Lung (tissue), 12 donors: Measurements from ENCODE around the gene DIAPH1. TPM values are rescaled to one million over a fixed set of nuclear protein-coding genes. Genes with fewer than 3 reads are reported as not detected.

ENCODE experiments used
- ATAC-seq: fragments of 200-7000 bp; cut with Tn5 transposase; one replicate; pipeline ENCODE4 v1.9.1; 2020; ENCODE audit warnings: moderate number of reproducible peaks; ENCODE audit not compliant: insufficient read depth, low FRiP score
- DNase-seq, 3 donors: peaks; one replicate each; pipeline ENCODE4 v3.0.0-alpha.2; 2013 to 2017
- H3K27ac ChIP-seq, 2 donors: one replicate each; pipeline ENCODE4 v1.5.1; 2013; ENCODE audit warnings: mild to moderate bottlenecking in 2 of 2, moderate library complexity in 2 of 2, control low read depth in 1 of 2, inconsistent platforms in 1 of 2, low read depth in 1 of 2, low read length in 1 of 2
- H3K27me3 ChIP-seq, 3 donors: one replicate each; pipeline ENCODE4 v1.5.1; 2013; ENCODE audit warnings: low read length in 2 of 3; ENCODE audit not compliant: control insufficient read depth in 3 of 3, insufficient read depth in 3 of 3
- H3K36me3 ChIP-seq, 4 donors: one replicate each; pipeline ENCODE4 v1.5.1; 2013; ENCODE audit warnings: low read length in 4 of 4, mild to moderate bottlenecking in 1 of 4, moderate library complexity in 1 of 4; ENCODE audit not compliant: control insufficient read depth in 4 of 4, insufficient read depth in 4 of 4
- H3K4me1 ChIP-seq, 5 donors: one replicate each; pipeline ENCODE4 v1.5.1; 2013; ENCODE audit warnings: low read length in 5 of 5, mild to moderate bottlenecking in 2 of 5, moderate library complexity in 1 of 5; ENCODE audit not compliant: control insufficient read depth in 5 of 5, insufficient read depth in 5 of 5
- H3K4me3 ChIP-seq: one replicate; pipeline ENCODE4 v1.5.1; 2013; ENCODE audit warnings: mild to moderate bottlenecking, control low read depth, moderate library complexity
- H3K9ac ChIP-seq, 2 donors: one replicate each; pipeline ENCODE4 v1.5.1; 2013; ENCODE audit warnings: low read length in 2 of 2, control low read depth in 1 of 2; ENCODE audit not compliant: insufficient read depth in 1 of 2
- H3K9me3 ChIP-seq, 4 donors: one replicate each; pipeline ENCODE4 v1.5.1; 2013; ENCODE audit warnings: low read length in 3 of 4, mild to moderate bottlenecking in 1 of 4, moderate library complexity in 1 of 4; ENCODE audit not compliant: control insufficient read depth in 4 of 4, insufficient read depth in 3 of 4
- CTCF ChIP-seq: IDR thresholded peaks from 2 replicates; pipeline ENCODE4 v1.5.1; 2012; ENCODE audit warnings: mild to moderate bottlenecking; ENCODE audit errors: control extremely low read depth, extremely low read depth
- WGBS, 2 donors: extraction: QIAGEN DNeasy Blood & Tissue Kit; methylation state at CpG; one replicate each; pipeline ENCODE4 v1.1.7; 2013; 5-methylcytosine and 5-hydroxymethylcytosine counted together
- polyA plus RNA-seq, 2 donors: library from polyadenylated mRNA; stranded (reverse); fragments of 200-250 nt; gene quantifications; one replicate each; pipeline ENCODE4 v1.2.1, GENCODE V29; 2013
- total RNA-seq, 2 donors: library from RNA; depleted of rRNA in 1 of 2; stranded (reverse); fragments of >200 nt in 1 of 2; gene quantifications; one replicate each; pipeline ENCODE4 v1.2.1, GENCODE V29; 2014 to 2021
- donor health status: control.
- donor health status: control.
- donor health status: Bipolar disorder and iron deficiency.
- donor health status: healthy.
- donor health status: DM: yes; HTN: yes; CAD: no.

Gene DIAPH1
- total and polyA plus RNA-seq, 4 donors = 41.7 to 151 (median 64.4) TPM

GRCh38 chr5:141528291-141528984 is 90.4 kb downstream of the DIAPH1 start:
- Histone ChIP-seq H3K36me3 (peaks cover 0 to 34% (median 11%) of the 10 kb centered on the region in 4 donors), H3K9ac (peak overlapping the region in 1 of 2 donors; percentile 23), H3K4me1 (peaks cover 1 to 78% (median 31%) of the 10 kb centered on the region in 5 donors), H3K4me3 (no peak overlapping the region), H3K27ac (peak overlapping the region; percentile 68 to 78), H3K9me3 (no peaks in the 10 kb centered on the region), H3K27me3 (no peaks in the 10 kb centered on the region)
- TF ChIP-seq CTCF = no peak
- 76 to 87% methylated on average over 11 of the region's 11 CpGs for WGBS, 2 donors
- peak; percentile 56 to 84 (median 79) for DNase-seq
- ATAC-seq = no peak

DNA sequence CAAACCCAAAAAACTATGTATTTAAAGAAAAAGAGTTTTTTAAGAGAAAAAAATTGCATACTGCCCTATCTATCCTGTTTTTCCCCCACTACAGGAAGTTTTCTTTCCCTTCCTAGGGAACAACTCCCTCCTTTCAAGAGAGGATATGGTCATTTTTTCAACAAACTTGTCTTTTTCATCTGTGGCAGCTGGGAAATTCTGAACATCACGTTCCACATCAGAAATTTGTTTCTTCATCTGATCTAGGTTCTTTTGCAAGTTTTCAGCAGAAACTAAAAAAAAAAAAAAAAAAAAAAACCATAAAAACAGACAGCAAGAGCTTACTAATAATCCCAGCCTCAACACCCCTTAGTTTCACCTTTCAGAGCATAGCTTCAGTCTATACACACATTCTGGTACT is 91.4 kb downstream of the DIAPH1 start:
- peaks cover 3 to 39% (median 10%) of the 10 kb centered on the region in 4 donors for H3K36me3 ChIP-seq
- ATAC-seq (no peak), DNase-seq (peak in 2 of 3 donors; percentile 78 to 88)

GRCh38 chr5:141525653-141526052 is 93.1 kb downstream of the DIAPH1 start:
- Histone ChIP-seq H3K4me1 (peaks cover 4 to 99% (median 44%) of the 10 kb centered on the region in 5 donors), H3K36me3 (peaks cover 6 to 40% (median 9%) of the 10 kb centered on the region in 4 donors), H3K27ac (peak overlapping the region in 1 of 2 donors; percentile 76), H3K27me3 (no peaks in the 10 kb centered on the region), H3K4me3 (no peak overlapping the region), H3K9ac (peak overlapping the region in 1 of 2 donors; percentile 73), H3K9me3 (no peaks in the 10 kb centered on the region)
- 80 to 90% methylated on average over 7 of the region's 7 CpGs for WGBS, 2 donors
- no peak for DNase-seq
- TF ChIP-seq CTCF = no peak
- ATAC-seq = no peak

More for the DNA sequence above, 91.4 kb downstream of the DIAPH1 start:
- Histone ChIP-seq H3K9ac (peak overlapping the region in 1 of 2 donors; percentile 23), H3K4me3 (no peak overlapping the region), H3K27ac (peak overlapping the region in 1 of 2 donors; percentile 74), H3K9me3 (no peaks in the 10 kb centered on the region), H3K4me1 (peaks cover 3 to 88% (median 35%) of the 10 kb centered on the region in 5 donors), H3K27me3 (no peaks in the 10 kb centered on the region)
- WGBS, 2 donors = 67% methylated on average over 1 of the region's 1 CpG
- no peak for TF ChIP-seq CTCF
